HG02610 (cell line): ENCODE data around the gene RBM19.
A peak's percentile ranks its signal among the peaks of the same experiment; 100 is the strongest.

ENCODE experiments used
- ATAC-seq: cut with Tn5 transposase; IDR thresholded peaks from one replicate; pipeline ENCODE4 v1.9.1; 2021; ENCODE audit warnings: mild to moderate bottlenecking, moderate library complexity; ENCODE audit not compliant: unreplicated experiment

The RBM19 gene

GRCh38 chr12:113988976-113989375 is 22.9 kb upstream of the RBM19 start:
- no peak for ATAC-seq

- no peak for ATAC-seq
Observed at GRCh38 chr12:113988064-113988451, 21.9 kb upstream of the RBM19 start.

DNA sequence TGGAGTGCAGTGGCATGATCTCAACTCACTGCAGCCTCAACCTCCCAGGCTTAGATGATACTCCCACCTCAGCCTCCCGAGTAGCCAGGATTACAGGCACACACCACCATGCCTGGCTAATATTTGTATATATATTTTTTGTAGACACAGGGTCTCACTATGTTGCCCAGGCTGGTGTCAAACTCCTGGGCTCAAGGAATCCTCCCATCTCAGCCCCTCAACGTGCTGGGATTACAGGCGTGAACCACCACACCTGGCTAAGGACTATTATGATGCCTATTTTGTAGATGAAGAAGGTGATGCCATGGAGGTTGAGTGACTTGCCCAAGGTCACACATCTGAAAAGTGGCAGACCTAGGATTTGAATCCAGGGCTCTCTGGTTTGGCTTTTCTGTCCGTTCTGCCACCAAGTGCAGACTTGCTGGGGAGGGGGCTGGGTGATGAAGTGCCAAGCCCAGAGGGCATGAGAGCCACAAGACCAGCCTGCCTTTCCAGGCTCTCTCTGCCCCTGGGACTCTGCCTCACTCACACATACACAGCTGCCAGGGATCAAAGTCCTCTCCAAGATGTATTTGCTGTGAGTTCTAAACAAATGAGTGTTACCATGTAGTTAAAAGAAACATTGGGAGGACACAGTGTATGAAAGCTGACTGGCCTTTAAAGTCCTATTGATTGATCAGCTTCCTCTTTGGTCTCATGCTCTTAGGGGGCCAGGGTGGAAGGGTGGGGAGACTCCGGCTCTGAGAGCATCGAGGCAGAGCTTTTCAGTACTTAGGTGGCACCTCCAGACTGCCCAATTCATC is 21.3 kb upstream of the RBM19 start:
- no peak for ATAC-seq

GRCh38 chr12:113984464-113984863 is 18.3 kb upstream of the RBM19 start:
- ATAC-seq = no peak

GRCh38 chr12:113983777-113984448 is 17.8 kb upstream of the RBM19 start:
- ATAC-seq = no peak

- no peak for ATAC-seq
Observed at GRCh38 chr12:113983265-113983664, 17.1 kb upstream of the RBM19 start.

DNA sequence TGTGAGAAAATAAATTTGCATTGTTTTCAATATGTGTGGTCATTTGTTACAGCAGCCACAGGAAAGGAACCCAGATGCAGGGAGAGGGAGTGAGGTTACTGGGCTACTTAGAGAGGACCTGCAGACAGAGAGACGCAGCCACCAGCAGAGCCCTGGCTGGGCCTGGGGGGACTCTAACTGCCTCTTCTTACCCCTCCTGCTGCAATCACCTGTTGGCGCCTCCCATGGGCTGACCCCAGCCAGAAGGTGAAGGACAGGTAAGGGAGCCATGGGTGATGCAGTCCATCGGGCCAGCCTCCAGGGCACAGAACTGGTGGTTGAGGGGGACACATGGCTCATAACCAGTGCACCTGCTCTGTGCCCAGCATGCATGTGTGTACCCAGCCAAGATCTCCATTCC is 15.8 kb upstream of the RBM19 start:
- no peak for ATAC-seq

- no peak for ATAC-seq
Observed at GRCh38 chr12:113980537-113981337, 14.6 kb upstream of the RBM19 start.

GRCh38 chr12:113980054-113980453 is 13.9 kb upstream of the RBM19 start:
- ATAC-seq = no peak

GRCh38 chr12:113978080-113978479 is 12.0 kb upstream of the RBM19 start:
- ATAC-seq = no peak

DNA sequence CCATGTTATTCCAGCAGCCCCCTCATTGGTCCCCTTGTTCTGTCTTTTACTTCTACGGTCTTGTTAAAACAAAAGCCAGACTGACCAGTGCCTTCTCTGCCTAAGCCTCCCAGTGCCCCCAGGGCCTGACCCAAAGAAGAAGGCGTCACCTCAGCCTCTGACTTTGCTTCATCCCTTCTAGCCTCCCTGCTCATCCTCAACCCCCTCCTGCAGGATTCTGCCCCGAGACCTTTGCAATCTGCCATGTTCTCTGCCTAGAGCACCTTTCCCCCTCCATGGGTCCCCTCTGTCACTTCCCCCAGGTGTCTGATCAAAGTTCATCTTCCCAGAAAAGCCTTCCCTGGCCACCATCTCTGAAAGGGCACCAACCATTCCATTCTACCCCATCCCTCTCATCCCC is 7.9 kb upstream of the RBM19 start:
- ATAC-seq = no peak

- no peak for ATAC-seq
Observed at GRCh38 chr12:113973109-113973904, 7.2 kb upstream of the RBM19 start.

DNA sequence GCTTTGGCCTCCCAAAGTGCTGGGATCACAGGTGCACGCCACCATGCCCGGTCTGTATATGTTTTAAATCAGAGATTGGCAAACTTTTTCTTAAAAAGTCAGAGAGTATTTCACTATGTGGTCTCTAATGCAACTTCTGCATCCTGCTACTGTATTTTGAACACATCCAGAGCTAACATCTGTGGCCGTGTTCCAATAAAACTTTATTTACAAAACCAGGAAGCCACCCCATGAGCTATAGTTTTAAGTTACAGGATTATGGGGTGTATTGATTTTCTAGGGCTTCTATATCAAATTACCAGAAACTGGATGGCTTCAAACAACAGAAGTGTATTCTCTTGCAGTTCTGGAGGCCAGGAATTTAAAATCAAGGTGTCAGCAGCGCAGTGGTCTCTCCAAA is 5.3 kb upstream of the RBM19 start:
- ATAC-seq = no peak

DNA sequence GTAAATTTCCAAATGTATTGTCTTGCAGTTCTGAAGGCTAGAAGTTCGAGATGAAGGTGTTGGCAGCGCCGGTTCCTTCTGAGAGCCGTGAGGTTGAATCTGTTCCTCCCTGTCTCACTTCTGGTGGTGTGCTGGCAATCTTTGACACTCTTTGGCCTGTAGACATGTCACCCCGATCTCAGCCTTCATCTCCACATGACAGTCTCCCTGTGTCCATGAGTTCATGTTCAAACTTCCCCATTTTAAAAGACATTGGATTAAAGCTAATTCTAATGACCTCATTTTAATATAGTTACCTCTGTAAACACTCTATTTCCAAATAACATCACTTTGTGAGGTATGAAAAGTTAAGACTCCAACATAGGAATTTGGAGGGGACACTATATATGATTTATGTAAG is 4.1 kb upstream of the RBM19 start:
- no peak for ATAC-seq

DNA sequence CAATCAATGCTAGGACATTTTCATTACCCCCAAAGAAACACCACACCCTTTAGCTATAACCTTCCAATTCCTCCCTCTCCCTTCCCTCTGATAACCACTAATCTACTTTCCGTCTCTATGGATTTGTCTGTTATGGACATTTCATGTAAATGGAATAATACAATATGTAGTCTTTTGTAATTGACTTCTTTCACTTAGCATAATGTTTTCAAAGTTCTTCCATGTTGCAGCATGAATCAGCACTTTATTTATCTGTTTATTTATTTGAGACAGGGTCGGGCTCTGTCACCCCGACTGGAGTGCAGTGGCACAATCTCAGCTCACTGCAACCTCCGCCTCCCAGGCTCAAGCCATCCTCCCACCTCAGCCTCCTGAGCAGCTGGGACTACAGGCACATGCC is 1.2 kb upstream of the RBM19 start:
- ATAC-seq = no peak

GRCh38 chr12:113962733-113963132 is 3.4 kb downstream of the RBM19 start:
- no peak for ATAC-seq

GRCh38 chr12:113961921-113962710 is 4.0 kb downstream of the RBM19 start:
- ATAC-seq = peak; percentile 66

- no peak for ATAC-seq
Observed at GRCh38 chr12:113960030-113960429, 6.1 kb downstream of the RBM19 start.

DNA sequence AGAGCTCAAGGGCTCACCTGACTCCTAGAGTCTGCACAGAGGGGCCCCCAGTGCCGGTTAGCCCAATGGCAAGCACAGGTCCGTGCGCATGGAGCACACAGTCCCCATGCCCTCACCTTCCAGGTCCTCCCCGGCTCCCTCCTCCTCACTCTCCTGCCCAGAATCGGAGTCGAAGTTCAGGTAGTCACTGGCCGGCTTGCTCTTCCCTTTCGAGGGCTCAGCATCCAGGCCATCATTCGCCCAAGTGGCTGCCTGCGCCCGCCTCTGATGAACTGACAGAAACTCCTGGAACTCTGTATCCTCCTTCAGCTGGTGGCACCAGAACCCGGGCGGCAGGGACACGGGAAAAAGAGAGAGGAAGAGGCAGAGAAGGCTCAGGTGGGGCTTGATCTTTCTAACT is 7.0 kb downstream of the RBM19 start:
- no peak for ATAC-seq

DNA sequence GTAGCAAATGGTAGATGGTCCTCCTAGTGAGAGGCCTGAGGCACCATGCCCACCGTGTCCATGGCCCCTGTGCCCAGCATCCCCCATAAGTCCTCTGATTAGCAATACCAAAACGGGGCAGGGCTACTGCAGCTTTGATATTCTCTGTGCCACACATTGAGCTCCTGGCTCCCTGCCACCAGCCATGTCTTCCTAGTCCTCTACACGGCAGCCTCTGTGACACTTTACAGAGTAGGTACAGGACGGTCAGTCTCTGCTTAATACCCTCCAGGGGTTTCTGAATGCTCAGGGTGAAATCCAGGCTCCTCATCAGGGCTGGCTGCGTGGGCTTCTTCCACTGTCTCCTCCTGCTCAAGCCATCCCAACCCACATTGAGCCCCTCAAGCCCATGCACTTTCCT is 8.0 kb downstream of the RBM19 start:
- ATAC-seq = no peak
